H9 (cell line): ENCODE data around the gene ANKMY1. TPM values are rescaled to one million over a fixed set of nuclear protein-coding genes. Genes with fewer than 3 reads are reported as not detected.

Experiments
- DNase-seq: peaks from one replicate; pipeline ENCODE4 v3.0.0-alpha.2; 2017
- H2AFZ ChIP-seq: one replicate; pipeline ENCODE4 v1.6.1; 2013; ENCODE audit warnings: mild to moderate bottlenecking, low read length, control low read depth, moderate library complexity
- H2AK5ac ChIP-seq: 2 replicates; pipeline ENCODE4 v1.6.1; 2013; ENCODE audit warnings: low read length, control low read depth, mixed read lengths; ENCODE audit not compliant: insufficient read length
- H2BK120ac ChIP-seq: one replicate; pipeline ENCODE4 v1.6.1; 2013; ENCODE audit warnings: low read depth, mild to moderate bottlenecking, low read length, control low read depth, inconsistent platforms; ENCODE audit not compliant: poor library complexity, severe bottlenecking
- H2BK12ac ChIP-seq: 2 replicates; pipeline ENCODE4 v1.6.1; 2013; ENCODE audit warnings: low read length, control low read depth, mixed read lengths, low read depth; ENCODE audit not compliant: insufficient read length
- H2BK15ac ChIP-seq: 2 replicates; pipeline ENCODE4 v1.6.1; 2013; ENCODE audit warnings: low read depth, low read length, control low read depth
- H2BK20ac ChIP-seq: one replicate; pipeline ENCODE4 v1.6.1; 2013; ENCODE audit warnings: low read depth, mild to moderate bottlenecking, low read length, control low read depth, inconsistent platforms; ENCODE audit not compliant: poor library complexity, severe bottlenecking
- H2BK5ac ChIP-seq: 2 replicates; pipeline ENCODE4 v1.6.1; 2013; ENCODE audit warnings: low read length, control low read depth, mixed read lengths; ENCODE audit not compliant: insufficient read length
- H3K14ac ChIP-seq: 2 replicates; pipeline ENCODE4 v1.6.1; 2013; ENCODE audit warnings: low read length, control low read depth; ENCODE audit not compliant: insufficient read depth
- H3K18ac ChIP-seq: 2 replicates; pipeline ENCODE4 v1.6.1; 2013; ENCODE audit warnings: low read depth, mild to moderate bottlenecking, mixed read lengths, low read length, control low read depth; ENCODE audit not compliant: insufficient read length
- H3K23ac ChIP-seq: 2 replicates; pipeline ENCODE4 v1.6.1; 2013; ENCODE audit warnings: low read length, control low read depth, mixed read lengths, low read depth; ENCODE audit not compliant: insufficient read length
- H3K23me2 ChIP-seq: 2 replicates; pipeline ENCODE4 v1.6.1; 2013; ENCODE audit warnings: low read depth, mild to moderate bottlenecking, mixed read lengths, low read length, control low read depth; ENCODE audit not compliant: insufficient read length, poor library complexity, severe bottlenecking
- H3K27ac ChIP-seq: 2 replicates; pipeline ENCODE4 v1.5.1; 2013; ENCODE audit warnings: low read length, control low read depth, mixed read lengths, low read depth; ENCODE audit not compliant: insufficient read length
- H3K27me3 ChIP-seq: 2 replicates; pipeline ENCODE4 v1.6.1; 2013; ENCODE audit warnings: low read length, control low read depth, inconsistent platforms; ENCODE audit not compliant: insufficient read depth
- H3K4ac ChIP-seq: 2 replicates; pipeline ENCODE4 v1.6.1; 2013; ENCODE audit warnings: low read depth, mild to moderate bottlenecking, control low read depth, inconsistent platforms, low read length, moderate library complexity
- H3K4me1 ChIP-seq: 2 replicates; pipeline ENCODE4 v1.6.1; 2013; ENCODE audit warnings: low read length, control low read depth, inconsistent platforms; ENCODE audit not compliant: insufficient read depth
- H3K4me2 ChIP-seq: 2 replicates; pipeline ENCODE4 v1.6.1; 2013; ENCODE audit warnings: low read length, control low read depth, mixed read lengths; ENCODE audit not compliant: insufficient read length, insufficient read depth
- H3K56ac ChIP-seq: 2 replicates; pipeline ENCODE4 v1.6.1; 2013; ENCODE audit warnings: low read depth, mild to moderate bottlenecking, mixed read lengths, low read length, control low read depth; ENCODE audit not compliant: insufficient read length
- H3K79me1 ChIP-seq: 2 replicates; pipeline ENCODE4 v1.6.1; 2013; ENCODE audit warnings: low read depth, mild to moderate bottlenecking, moderate library complexity, low read length, control low read depth, inconsistent platforms; ENCODE audit not compliant: insufficient read depth, poor library complexity, severe bottlenecking
- H3K79me2 ChIP-seq: 2 replicates; pipeline ENCODE4 v1.6.1; 2013; ENCODE audit warnings: low read length, control low read depth, inconsistent platforms; ENCODE audit not compliant: insufficient read depth
- H3K9ac ChIP-seq: 2 replicates; pipeline ENCODE4 v1.6.1; 2013; ENCODE audit warnings: low read length, control low read depth, mixed read lengths; ENCODE audit not compliant: insufficient read length; ENCODE audit errors: extremely low read depth
- H3K9me3 ChIP-seq: one replicate; pipeline ENCODE4 v1.6.1; 2013; ENCODE audit warnings: low read depth, low read length, inconsistent platforms; ENCODE audit not compliant: control insufficient read depth
- H3T11ph ChIP-seq: one replicate; pipeline ENCODE4 v1.6.1; 2013; ENCODE audit warnings: mild to moderate bottlenecking, low read length, control low read depth, inconsistent platforms
- H4K20me1 ChIP-seq: one replicate; pipeline ENCODE4 v1.6.1; 2013; ENCODE audit not compliant: control insufficient read depth, insufficient read length, insufficient read depth
- H4K5ac ChIP-seq: 2 replicates; pipeline ENCODE4 v1.6.1; 2013; ENCODE audit warnings: low read depth, mild to moderate bottlenecking, mixed read lengths, low read length, control low read depth; ENCODE audit not compliant: insufficient read length
- H4K8ac ChIP-seq: replicated peaks from 2 replicates; pipeline ENCODE4 v1.6.1; 2013; ENCODE audit warnings: low read length, control low read depth, mixed read lengths, low read depth; ENCODE audit not compliant: insufficient read length
- H4K91ac ChIP-seq: 2 replicates; pipeline ENCODE4 v1.6.1; 2013; ENCODE audit warnings: low read depth, mild to moderate bottlenecking, moderate library complexity, mixed read lengths, low read length, control low read depth; ENCODE audit not compliant: insufficient read length
- H3K27ac Mint-ChIP-seq, 3 experiments: 2 replicates in 2 of 3; 3 replicates in 1 of 3; pipeline ENCODE4 v1.8.0; 2020 to 2021; ENCODE audit warnings: mixed read lengths in 3 of 3, mild to moderate bottlenecking in 1 of 3, moderate library complexity in 1 of 3
- H3K27me3 Mint-ChIP-seq: 2 replicates; pipeline ENCODE4 v1.8.0; 2021; ENCODE audit warnings: low read depth, mild to moderate bottlenecking, moderate library complexity, mixed read lengths
- H3K36me3 Mint-ChIP-seq, 3 experiments: 2 replicates in 2 of 3; 3 replicates in 1 of 3; pipeline ENCODE4 v1.8.0; 2020 to 2021; ENCODE audit warnings: low read depth in 3 of 3, mixed read lengths in 3 of 3; ENCODE audit not compliant: insufficient read depth in 1 of 3
- H3K4me1 Mint-ChIP-seq, 2 experiments: 2 replicates each; pipeline ENCODE4 v1.8.0; 2020; ENCODE audit warnings: mixed read lengths in 2 of 2
- H3K4me3 Mint-ChIP-seq, 2 experiments: 2 replicates in 1 of 2; 3 replicates in 1 of 2; pipeline ENCODE4 v1.8.0; 2020 to 2021; ENCODE audit warnings: mild to moderate bottlenecking in 2 of 2, mixed read lengths in 2 of 2, moderate library complexity in 1 of 2
- H3K9me3 Mint-ChIP-seq, 2 experiments: 2 replicates in 1 of 2; 3 replicates in 1 of 2; pipeline ENCODE4 v1.8.0; 2020; ENCODE audit warnings: mild to moderate bottlenecking in 2 of 2, mixed read lengths in 2 of 2, moderate library complexity in 1 of 2
- WGBS: extraction: QIAGEN DNeasy Blood & Tissue Kit; methylation state at CpG from one replicate; pipeline ENCODE4 v1.1.7; 2013; ENCODE audit warnings: missing lambda C conversion rate, low lambda C conversion rate, mixed read lengths; ENCODE audit not compliant: insufficient read length; ENCODE audit errors: extremely low coverage; 5-methylcytosine and 5-hydroxymethylcytosine counted together
- total RNA-seq: library from RNA; stranded (reverse); gene quantifications from 2 replicates; pipeline ENCODE4 v1.2.1, GENCODE V29; 2021
- TF ChIP-seq, protein P1 (sequence below): fragments of 200-600 bp; sonication (generic); conservative IDR thresholded peaks from 3 replicates; pipeline ENCODE4 v1.8.0; 2021; ENCODE audit warnings: antibody characterized with exemption, mild to moderate bottlenecking

ANKMY1 gene
- total RNA-seq, 1 experiment from 2014 or later, result 13.7 TPM

DNA sequence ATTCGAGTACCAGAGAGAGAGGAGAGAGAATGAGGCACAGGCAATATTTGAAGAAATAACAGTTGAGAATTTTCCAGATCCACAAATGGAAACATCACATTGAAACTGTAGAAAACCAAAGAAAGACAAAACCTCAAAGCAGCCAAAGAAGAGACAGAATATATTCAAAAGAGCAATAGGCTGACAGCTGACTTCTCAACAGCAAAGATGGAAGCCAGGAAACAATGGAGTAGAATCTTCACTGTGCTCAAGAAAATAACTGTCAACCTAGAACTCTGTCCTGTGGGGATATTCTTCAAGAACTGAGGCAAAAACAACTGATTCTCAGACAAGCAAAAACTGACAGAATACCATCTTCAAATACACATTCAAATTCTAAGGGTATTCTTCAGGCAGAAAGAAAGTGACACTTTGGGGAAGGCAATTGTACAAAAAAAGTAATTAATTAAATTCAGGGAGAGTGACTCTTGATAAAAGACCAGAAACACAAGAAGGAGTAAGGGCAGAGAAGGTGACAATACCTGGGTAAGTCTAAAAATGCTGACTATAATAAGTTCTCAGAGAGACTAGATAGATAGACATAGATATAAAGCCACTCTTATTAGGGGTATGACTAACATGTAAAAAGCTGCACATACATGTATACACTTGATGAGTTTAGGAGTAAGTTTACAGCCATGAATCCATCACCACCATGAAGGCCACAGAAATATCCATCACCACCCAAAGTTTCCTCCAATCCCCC lies 25.6 kb downstream of the ANKMY1 start:
- Histone ChIP-seq H3K4ac (no peak overlapping the region), H3K79me1 (no peaks in the 10 kb centered on the region), H3K4me1 (no peaks in the 10 kb centered on the region), H3K9ac (no peak overlapping the region), H4K5ac (no peak overlapping the region), H2BK5ac (no peak overlapping the region), H3K27me3 (no peaks in the 10 kb centered on the region), H3K27ac (no peak overlapping the region), H4K20me1 (no peaks in the 10 kb centered on the region), H2BK12ac (no peak overlapping the region), H2AK5ac (no peak overlapping the region), H2BK20ac (no peak overlapping the region), H2AFZ (no peak overlapping the region), H3K18ac (no peak overlapping the region), H2BK120ac (no peak overlapping the region), H3K56ac (no peak overlapping the region), H4K91ac (no peak overlapping the region), H3T11ph (no peak overlapping the region), H3K79me2 (no peaks in the 10 kb centered on the region), H3K23me2 (no peaks in the 10 kb centered on the region), H3K4me2 (no peak overlapping the region), H3K9me3 (peaks cover 5% of the 10 kb centered on the region), H4K8ac (no peak overlapping the region), H2BK15ac (no peak overlapping the region), H3K23ac (no peak overlapping the region), H3K14ac (no peak overlapping the region)
- Mint-ChIP-seq H3K36me3 (peaks cover 54 to 61% (median 57%) of the 10 kb centered on the region in 3 experiments), H3K4me1 (peaks cover under 1 to 2% of the 10 kb centered on the region in 2 experiments; a peak in 2 of 4 replicates), H3K9me3 (peaks cover 56 to 57% of the 10 kb centered on the region in 2 experiments), H3K27me3 (no peaks in the 10 kb centered on the region; the same call in none of the 2 replicates), H3K27ac (no peak overlapping the region), H3K4me3 (no peak overlapping the region)
- TF ChIP-seq, protein P1, sequence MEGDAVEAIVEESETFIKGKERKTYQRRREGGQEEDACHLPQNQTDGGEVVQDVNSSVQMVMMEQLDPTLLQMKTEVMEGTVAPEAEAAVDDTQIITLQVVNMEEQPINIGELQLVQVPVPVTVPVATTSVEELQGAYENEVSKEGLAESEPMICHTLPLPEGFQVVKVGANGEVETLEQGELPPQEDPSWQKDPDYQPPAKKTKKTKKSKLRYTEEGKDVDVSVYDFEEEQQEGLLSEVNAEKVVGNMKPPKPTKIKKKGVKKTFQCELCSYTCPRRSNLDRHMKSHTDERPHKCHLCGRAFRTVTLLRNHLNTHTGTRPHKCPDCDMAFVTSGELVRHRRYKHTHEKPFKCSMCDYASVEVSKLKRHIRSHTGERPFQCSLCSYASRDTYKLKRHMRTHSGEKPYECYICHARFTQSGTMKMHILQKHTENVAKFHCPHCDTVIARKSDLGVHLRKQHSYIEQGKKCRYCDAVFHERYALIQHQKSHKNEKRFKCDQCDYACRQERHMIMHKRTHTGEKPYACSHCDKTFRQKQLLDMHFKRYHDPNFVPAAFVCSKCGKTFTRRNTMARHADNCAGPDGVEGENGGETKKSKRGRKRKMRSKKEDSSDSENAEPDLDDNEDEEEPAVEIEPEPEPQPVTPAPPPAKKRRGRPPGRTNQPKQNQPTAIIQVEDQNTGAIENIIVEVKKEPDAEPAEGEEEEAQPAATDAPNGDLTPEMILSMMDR, result no peak
- no peak for DNase-seq
- no CpG with 5 or more reads among the region's 1 CpG for WGBS
